ENCODE measurements around the gene INTS3.

GRCh38 chr1:153770797-153771196 lies 42.9 kb downstream of the INTS3 start:
- no peak for TF ChIP-seq CTCF (IDR thresholded peaks at IDR 0.05)
- no peak for TF ChIP-seq POLR2A (IDR thresholded peaks at IDR 0.05)
